Activated CD8-positive, alpha-beta memory T cell treated with anti-CD3 and anti-CD28 coated beads, Interleukin-2, amount 50 U/mL, for 1 hour (primary cell): ENCODE results near the gene ZNF750.

Experiments used
- DNase-seq: peaks from one replicate; pipeline ENCODE4 v3.0.0-alpha.2; 2020; ENCODE audit errors: extremely low read depth

The ZNF750 gene

GRCh38 chr17:82812058-82812457 is 27.8 kb downstream of the ZNF750 start:
- no peak for DNase-seq

GRCh38 chr17:82810644-82811430 is 29.0 kb downstream of the ZNF750 start:
- no peak for DNase-seq

GRCh38 chr17:82808921-82809905 is 30.6 kb downstream of the ZNF750 start:
- no peak for DNase-seq

- DNase-seq: no peak
Observed at GRCh38 chr17:82808006-82808405, 31.8 kb downstream of the ZNF750 start.

- no peak for DNase-seq
Observed at GRCh38 chr17:82807562-82807961, 32.3 kb downstream of the ZNF750 start.

GRCh38 chr17:82807101-82807500 is 32.7 kb downstream of the ZNF750 start:
- DNase-seq: no peak

- DNase-seq: no peak
Observed at GRCh38 chr17:82806645-82807044, 33.2 kb downstream of the ZNF750 start.

- no peak for DNase-seq
Observed at GRCh38 chr17:82805823-82806222, 34.0 kb downstream of the ZNF750 start.

- DNase-seq: no peak
Observed at GRCh38 chr17:82805254-82805653, 34.6 kb downstream of the ZNF750 start.

- DNase-seq: no peak
Observed at GRCh38 chr17:82804442-82805191, 35.2 kb downstream of the ZNF750 start.

- no peak for DNase-seq
Observed at GRCh38 chr17:82803606-82804005, 36.2 kb downstream of the ZNF750 start.

GRCh38 chr17:82803185-82803584 is 36.6 kb downstream of the ZNF750 start:
- no peak for DNase-seq

- no peak for DNase-seq
Observed at GRCh38 chr17:82802075-82802780, 37.6 kb downstream of the ZNF750 start.

- DNase-seq: no peak
Observed at GRCh38 chr17:82801377-82801970, 38.3 kb downstream of the ZNF750 start.

GRCh38 chr17:82800885-82801284 is 38.9 kb downstream of the ZNF750 start:
- DNase-seq: no peak

- DNase-seq: no peak
Observed at GRCh38 chr17:82799591-82799990, 40.2 kb downstream of the ZNF750 start.

GRCh38 chr17:82798752-82799151 is 41.1 kb downstream of the ZNF750 start:
- no peak for DNase-seq

GRCh38 chr17:82797061-82797460 is 42.8 kb downstream of the ZNF750 start:
- no peak for DNase-seq

GRCh38 chr17:82795615-82796014 is 44.2 kb downstream of the ZNF750 start:
- DNase-seq: no peak

- DNase-seq: no peak
Observed at GRCh38 chr17:82794781-82795482, 44.9 kb downstream of the ZNF750 start.
